Astrocyte of the hippocampus (primary cell): Measurements from ENCODE around the gene HAP1.
A peak's percentile ranks its signal among the peaks of the same experiment; 100 is the strongest.
"Not testable (repeated sequence)": the region's sequence is repeated elsewhere in the genome, so short reads cannot be mapped to it uniquely, and the experiment has no call there.

Experiments
- DNase-seq: peaks from one replicate; pipeline ENCODE4 v3.0.0; 2011; ENCODE audit warnings: low read depth, low spot score

The HAP1 gene

DNA sequence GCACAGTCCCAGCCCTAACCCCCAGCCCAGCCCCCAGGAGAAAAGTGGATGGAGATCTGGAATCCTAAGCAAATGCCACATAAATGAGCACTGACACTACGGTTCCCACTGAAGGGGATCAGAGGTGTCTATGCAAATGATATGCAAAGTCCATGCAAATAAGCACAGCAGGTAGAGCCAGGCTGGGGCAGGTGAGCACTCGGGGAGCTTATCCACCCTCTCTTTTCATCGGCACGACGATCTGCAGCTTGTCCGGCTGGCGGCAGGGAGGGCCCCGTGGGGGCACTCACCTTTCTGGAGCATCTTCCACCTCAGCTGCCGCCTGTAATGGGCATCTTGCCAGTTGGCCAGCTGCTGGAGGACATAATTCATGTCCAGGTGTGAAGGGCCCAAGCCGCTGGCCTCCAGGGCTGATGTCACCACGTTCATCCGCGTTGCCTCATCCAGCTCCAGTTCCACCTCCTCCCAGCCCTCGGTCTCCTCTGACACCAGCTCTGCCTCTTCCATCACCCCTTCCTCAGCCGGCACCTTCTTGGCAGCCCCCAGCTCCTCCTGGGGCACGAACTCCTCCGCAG lies 9.9 kb downstream of the HAP1 start:
- DNase-seq = no peak

DNA sequence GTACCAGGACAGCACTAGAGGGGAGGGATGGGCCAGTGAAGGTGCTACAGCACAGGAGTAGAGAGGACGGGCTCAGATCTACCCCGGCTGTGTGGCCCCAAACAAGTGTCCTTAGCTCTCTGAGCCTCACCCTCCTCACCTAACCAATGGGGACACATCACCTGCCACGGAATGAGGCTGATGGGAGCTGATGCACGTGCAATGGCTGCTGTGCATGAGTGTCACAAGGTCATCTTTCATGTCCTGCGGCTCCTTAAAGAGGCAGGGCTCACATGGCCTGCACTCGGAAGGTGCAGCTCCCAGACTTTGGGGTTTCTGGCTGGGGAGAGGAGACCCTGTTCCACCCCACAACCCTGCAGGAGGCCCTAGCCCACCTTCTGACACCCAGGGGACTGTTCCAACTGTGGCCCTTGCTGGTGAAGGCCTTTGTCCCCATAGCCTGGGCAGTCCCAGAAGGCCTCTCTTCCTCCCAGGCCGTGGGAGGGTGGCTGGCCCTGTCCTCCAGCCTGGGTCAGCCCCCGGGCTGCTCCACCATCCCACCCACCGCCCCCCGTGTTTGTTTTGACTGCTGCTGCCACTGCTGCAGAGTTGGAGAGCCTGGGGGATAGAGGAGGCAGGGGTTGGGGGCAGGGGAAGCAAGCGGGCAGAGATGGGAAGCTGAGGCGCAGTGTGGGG lies 10.5 kb downstream of the HAP1 start:
- DNase-seq = no peak

GRCh38 chr17:41722231-41722630 lies 12.2 kb downstream of the HAP1 start:
- no peak for DNase-seq

- no peak for DNase-seq
These were observed 16.2 kb downstream of the HAP1 start for GRCh38 chr17:41718287-41718645.

- DNase-seq = peak; percentile 44
These were observed 16.8 kb downstream of the HAP1 start for GRCh38 chr17:41717408-41718286.

GRCh38 chr17:41711669-41712400 lies 22.6 kb downstream of the HAP1 start, which contains the start of gene GAST:
GAST (plus strand) TSS chr17:41712331; CDS start chr17:41715437, 3,106 bp downstream.
- DNase-seq = no peak

DNA sequence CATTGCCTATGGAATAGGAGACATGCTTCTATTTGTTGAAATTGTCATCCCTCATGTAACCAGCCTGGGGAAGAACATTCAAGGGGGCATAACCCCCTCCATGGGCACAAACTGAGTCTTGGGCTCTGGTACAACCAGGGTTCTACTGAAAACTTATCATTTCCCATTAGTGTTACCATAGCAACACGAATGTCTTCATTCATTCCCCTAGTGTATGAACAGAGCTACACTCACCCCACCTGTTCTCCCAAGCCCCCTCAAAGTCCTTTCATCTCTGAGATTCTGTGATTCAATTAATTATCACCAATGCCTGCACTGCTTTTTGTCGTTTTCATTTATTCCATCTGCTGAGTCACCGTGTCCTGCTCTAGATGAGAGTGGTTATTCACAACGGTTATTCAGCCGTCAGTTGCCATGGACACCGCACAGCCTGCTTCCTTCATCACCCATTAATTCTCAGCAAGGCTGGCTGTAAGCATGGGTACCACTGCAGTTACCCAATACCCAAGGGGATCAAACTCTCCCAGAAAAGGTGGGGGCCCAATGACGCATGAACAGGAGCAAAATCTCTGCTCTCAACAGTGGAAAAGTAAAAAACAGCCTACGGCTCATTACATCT lies 23.9 kb downstream of the HAP1 start:
- peak; percentile 91 for DNase-seq

DNA sequence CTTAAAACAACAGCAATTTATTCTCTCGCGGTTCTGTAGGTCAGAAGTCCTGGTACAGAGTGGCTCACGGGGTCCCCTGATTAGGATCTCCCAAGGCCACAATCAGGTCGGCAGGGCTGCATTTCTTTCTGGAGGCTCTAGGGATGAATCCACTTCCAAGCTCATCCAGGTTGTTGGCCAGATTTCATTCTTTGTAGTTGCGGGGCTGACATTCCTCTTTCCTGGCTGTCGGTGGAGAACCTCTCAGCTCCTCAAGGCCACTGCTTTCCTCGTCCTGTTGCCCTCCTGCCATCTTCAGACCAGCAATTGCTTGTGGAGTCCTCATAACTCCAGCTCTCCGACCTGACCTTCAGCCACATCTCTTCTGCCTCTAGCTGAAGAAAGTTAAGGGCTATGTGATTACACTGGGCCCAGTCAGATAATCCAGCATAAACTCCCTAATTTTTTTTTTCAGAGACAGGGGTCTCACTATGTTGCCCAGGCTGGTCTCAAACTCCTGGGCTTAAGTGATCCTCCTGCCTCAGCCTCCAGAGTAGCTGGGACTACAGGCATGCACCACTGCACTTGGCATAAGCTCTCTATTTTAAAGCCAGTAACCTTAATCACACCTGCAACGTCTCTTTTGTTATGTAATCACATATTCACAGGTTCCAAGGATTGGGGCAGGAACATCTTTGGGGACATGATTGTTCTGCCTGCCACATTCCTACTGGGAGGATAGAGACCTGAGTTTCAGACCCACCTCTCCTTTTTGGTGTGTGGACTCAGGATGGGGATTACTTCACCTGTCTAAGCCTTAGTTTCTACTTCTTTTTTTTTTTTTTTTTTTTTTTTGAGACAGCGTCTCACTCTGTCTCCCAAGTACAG lies 26.4 kb downstream of the HAP1 start:
- no peak for DNase-seq

DNA sequence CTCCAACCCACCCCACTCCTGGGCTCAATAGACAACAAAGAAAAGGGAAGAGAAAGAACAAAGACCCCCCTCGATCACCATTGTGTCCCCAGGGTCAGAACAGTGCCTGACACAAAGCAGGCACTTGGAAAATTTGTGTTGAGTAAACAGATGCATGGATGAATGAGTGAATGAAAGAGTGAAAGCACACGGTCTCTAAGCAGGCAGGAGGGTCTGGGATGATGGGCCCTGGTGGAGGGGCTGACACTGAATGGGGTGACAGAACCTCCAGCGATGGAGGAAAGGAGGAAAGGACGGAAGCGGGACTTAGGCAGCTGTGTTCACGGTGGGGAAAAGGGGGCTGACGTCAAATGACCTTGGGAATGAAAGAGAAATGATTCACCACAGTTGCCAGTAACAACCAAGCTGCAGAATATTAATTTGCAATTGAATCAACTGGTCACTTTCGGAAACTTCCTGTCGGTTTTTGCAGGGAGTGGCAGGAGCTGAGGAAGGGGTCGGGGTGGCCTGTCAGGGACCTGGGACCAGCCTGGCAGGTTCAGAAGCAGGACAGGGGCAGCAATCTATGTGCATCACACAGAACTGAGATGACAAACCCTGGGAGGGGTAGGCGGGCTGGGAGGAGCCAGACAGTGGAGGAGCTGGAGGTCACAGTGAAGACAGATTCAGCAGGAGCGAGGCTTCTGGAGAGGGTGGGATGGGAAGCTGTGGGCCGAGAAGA lies 29.0 kb downstream of the HAP1 start:
- peak; percentile 69 for DNase-seq

GRCh38 chr17:41702712-41703111 lies 31.7 kb downstream of the HAP1 start:
- DNase-seq = no peak

DNA sequence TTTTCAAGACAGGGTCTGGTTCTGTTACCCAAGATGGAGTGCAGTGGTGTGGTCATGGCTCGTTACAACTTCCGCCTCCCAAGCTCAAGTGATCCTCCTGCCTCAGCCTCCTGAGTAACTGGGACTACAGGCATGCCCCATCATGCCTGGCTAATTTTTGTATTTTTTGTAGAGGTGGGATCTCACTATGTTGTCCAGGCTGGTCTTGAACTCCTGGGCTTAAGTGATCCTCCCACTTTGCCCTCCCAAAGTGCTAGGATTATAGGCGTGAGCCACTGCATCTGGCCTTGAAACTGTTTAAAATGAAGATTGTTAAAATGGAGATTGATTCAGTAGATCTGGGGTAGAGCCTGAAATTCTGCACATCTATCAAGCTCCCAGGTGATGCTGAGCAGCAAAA lies 33.6 kb downstream of the HAP1 start:
- DNase-seq = not testable (repeated sequence)

DNA sequence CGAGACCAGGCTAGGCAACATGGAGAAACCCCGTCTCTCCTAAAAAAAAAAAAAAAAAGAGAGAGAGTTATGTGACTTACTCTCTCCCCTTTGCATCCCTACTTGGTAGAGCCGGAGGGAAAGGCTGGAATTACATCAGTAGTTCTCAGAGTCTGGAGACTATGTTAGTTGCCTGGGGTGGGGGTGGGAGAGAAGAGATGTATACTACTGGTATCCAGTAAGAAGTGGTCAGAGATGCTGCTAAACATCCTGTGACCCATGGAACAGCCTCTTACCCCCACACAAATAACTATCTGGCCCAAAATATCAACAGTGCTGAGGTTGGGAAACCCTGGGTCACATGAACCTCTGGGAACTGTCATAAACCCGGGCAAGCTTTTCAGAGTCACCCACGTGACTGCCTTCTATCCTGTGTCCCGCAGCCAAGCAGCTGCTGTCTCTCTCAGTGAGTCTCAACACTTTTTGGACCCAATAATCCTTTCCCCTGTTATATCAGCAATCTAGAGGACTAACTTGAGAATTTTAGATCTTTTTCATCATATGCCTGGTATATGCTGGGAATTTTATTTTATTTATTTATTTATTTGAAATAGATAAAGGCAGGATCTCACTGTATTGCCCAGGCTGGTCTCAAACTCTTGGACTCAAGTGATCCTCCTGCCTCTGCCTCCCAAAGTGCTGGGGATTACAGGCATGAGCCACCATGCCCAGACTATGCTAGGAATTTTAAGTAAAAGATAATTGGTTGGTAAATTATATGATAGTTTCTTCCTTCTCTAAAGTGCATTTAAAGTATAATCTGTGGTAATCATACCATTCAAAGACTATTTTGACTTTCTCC lies 37.1 kb downstream of the HAP1 start:
- DNase-seq = no peak

DNA sequence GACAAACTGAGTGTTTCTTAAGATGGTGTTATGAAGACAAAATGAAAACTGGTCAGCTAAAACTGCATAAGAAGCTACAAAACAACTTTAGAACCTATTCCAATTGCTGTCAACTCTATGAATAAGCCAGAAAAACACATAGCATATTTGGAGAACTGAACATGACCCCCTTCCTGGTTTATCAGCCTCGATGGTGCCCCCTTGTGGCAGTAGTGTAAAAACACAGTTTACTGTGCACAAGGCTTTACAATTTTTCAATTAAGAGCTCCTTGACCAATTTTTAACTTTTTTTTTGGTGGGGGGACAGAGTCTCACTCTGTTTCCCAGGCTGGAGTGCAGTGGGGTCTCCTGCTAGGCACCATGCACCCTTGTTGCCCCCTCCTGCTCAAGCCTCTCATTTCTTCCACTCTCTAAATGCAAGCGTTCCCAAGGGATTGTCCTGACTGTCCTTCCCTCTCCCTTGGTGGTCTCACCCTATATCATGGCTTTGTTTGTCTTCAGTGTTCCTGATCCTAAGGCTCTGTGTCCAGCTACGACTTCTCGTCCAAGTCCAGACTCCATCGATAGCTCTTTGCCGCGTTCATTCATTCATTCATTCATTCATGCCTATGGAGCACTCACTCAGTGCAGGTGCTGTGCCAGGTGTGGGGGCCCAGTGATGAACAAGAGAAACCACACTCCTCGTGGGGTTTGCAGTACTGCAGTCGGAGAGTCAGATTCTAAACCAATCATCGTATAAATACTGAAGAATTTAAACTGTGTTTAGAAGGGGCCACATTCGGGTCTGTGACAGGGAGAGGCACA lies 38.3 kb downstream of the HAP1 start:
- peak; percentile 83 for DNase-seq

DNA sequence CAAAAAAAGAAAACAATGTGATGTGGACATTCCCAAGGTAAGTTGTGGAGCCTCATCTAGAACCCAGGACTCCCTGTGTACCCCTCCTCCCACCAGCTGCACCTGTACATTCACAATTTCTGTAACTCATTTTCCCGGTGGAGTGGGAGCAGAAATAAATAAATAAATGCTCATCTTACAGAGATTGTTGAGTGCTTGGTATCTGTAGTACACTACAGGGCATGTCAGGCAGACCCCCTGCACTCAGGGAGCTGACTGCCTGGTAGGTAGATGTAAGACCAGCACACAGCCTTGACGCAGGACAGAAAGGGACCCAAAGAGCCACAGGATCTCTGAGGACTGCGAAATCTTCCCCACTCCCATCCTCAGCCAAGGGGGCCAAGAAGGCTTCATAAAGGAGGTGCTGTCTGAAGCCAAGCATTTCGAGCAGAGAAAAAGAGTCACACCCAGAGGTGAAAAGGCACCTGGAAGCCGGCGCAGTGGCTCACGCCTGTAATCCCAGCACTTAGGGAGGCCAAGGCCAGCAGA lies 39.2 kb downstream of the HAP1 start:
- DNase-seq = no peak

GRCh38 chr17:41692722-41693521 lies 41.5 kb downstream of the HAP1 start:
- peak; percentile 15 for DNase-seq

DNA sequence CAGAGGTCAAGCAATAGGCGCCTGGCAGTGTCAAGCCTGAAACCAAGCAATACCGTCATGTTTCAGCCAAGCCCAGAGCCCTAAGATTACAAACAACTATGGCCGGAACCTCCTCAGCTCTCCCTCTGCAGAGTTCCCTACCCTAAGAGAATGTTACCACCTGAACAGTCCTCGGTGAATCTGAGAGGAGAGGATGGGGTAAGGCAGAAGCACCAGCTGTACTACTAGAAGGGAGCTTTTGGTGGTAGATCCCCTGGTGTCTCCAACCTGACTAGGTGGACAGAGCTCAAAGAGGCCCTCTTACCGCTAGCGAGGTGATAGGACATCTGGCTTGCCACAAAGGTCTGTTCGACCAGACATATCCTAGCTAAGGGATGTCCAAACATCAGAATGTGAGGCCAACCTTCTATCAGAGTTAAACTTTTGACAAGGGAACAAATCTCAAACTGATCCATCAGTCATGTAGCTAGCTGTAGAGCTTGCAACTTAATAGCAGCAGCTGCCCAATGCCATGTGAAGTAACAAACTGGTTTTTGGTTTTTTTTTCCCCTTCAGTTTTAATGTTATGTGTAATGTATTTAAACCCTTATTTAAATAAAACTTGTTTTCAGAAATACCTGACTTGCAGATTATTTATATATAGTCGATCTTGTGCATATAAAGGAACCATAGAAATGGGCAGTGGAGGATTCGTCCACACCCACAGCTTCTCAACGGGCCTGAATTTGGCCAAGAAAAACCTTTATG lies 43.2 kb downstream of the HAP1 start:
- DNase-seq = no peak
